Lower leg skin (tissue), 4 donors: ENCODE measurements around the gene MT2A. TPM values are rescaled to one million over a fixed set of nuclear protein-coding genes. Genes with fewer than 3 reads are reported as not detected.

ENCODE experiments used
- DNase-seq, 2 donors: peaks; one replicate each; pipeline ENCODE4 v3.0.0-alpha.2; 2019; ENCODE audit warnings: low spot score in 2 of 2
- H3K4me3 ChIP-seq: fragments of 200-600 bp; sonication (generic); 2 replicates; pipeline ENCODE4 v1.5.1; 2017; ENCODE audit warnings: mild to moderate bottlenecking, low read depth; ENCODE audit not compliant: poor library complexity, severe bottlenecking
- POLR2A ChIP-seq, 2 donors: fragments of 450-650 bp; IDR thresholded peaks; one replicate each; pipeline ENCODE4 v1.6.1; 2016 to 2017; ENCODE audit warnings: antibody characterized with exemption in 2 of 2, mild to moderate bottlenecking in 1 of 2, moderate library complexity in 1 of 2
- WGBS, 2 donors: methylation state at CpG; one replicate each; pipeline ENCODE4 v1.1.5; 2018; 5-methylcytosine and 5-hydroxymethylcytosine counted together
- intact Hi-C: fragments of 100-400 bp; cut with DNase I; formaldehyde crosslinking; loops from one replicate; pipeline ENCODE4 v1.15.0; 2023; ENCODE audit warnings: low total_unique reads
- total RNA-seq, 4 donors: library from RNA; depleted of rRNA; stranded (reverse); fragments of >200 nt; gene quantifications; one replicate each; pipeline ENCODE4 v1.1.0, GENCODE V29; 2016
- TF ChIP-seq, protein P1 (sequence below), 3 donors: fragments of 450-650 bp; IDR thresholded peaks; one replicate each; pipeline ENCODE4 v1.5.1; 2016; ENCODE audit warnings: antibody characterized with exemption in 3 of 3, mild to moderate bottlenecking in 3 of 3, moderate library complexity in 2 of 3

The MT2A gene
- total RNA-seq, 4 donors from 2014 or later = 35.8 to 190 (median 135) TPM

DNA sequence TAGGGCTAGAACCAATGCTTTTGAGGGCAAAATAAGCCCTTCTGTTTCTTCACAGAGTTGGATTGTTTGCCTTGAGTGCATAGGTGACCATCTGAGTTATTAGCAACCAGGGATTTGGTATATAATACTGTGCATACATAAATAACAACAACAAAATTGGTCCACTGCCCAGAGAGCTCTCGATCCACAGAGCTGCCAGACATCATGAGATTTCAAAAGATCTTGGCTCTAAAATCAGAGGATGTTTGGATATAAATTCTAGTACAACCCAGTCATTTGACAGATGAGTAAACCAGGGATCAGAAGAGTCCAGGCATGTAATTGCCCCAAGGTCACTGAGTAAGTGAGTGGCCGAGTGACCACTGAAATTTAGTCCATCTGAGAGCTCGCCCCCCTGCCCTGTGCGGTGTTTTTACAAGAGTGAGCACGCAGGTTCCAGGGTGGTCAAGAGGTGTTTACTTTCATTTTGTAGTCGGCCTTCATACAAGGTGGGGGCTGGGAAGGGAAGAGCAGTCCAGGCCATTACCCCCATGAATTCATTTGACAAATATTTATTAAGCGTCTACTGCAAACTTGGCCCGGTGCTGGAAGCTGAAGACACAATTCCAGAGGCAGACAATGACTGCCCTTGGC lies 1.8 kb upstream of the MT2A start:
- no peak for TF ChIP-seq POLR2A (IDR thresholded peaks at IDR 0.05)
- TF ChIP-seq, protein P1, sequence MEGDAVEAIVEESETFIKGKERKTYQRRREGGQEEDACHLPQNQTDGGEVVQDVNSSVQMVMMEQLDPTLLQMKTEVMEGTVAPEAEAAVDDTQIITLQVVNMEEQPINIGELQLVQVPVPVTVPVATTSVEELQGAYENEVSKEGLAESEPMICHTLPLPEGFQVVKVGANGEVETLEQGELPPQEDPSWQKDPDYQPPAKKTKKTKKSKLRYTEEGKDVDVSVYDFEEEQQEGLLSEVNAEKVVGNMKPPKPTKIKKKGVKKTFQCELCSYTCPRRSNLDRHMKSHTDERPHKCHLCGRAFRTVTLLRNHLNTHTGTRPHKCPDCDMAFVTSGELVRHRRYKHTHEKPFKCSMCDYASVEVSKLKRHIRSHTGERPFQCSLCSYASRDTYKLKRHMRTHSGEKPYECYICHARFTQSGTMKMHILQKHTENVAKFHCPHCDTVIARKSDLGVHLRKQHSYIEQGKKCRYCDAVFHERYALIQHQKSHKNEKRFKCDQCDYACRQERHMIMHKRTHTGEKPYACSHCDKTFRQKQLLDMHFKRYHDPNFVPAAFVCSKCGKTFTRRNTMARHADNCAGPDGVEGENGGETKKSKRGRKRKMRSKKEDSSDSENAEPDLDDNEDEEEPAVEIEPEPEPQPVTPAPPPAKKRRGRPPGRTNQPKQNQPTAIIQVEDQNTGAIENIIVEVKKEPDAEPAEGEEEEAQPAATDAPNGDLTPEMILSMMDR (IDR thresholded peaks at IDR 0.05) = no peak
- peak in 1 of 2 donors; percentile 78 for DNase-seq
- no peak overlapping the region for H3K4me3 ChIP-seq
- WGBS, 2 donors = 14 to 18% methylated on average over 8 of the region's 8 CpGs
- intact Hi-C loops = loop anchor here (10.0 kb wide), 2 partner anchors 78 to 92 kb away; partner anchors contain the start of gene MT1X

DNA sequence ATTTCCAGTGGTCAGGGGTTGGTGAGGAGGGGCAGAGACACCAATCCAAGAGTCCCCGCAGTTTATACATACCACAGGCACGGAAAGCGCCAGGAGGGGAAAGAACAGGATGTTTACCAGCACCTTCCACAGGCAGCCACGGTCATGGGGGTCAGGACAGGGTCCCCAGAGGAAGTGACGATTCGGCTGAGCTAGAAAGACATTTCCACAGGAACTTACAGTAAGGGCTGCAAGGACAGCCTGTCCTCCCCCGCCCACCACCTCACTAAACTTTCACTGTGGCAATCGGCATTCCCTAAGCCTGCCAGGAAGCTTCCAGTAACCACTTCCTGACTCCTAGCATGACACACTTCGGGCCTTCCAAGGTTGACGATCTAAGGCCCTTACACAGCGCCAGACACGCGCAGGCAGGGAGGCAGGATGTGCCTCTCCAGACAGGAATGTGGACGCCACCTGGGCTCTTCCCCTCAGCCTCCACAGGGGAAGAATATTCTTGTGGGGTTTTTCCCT lies 1.2 kb upstream of the MT2A start:
- DNase-seq = peak; percentile 91 to 98
- TF ChIP-seq, protein P1 (IDR thresholded peaks at IDR 0.05) = no peak
- no peak for TF ChIP-seq POLR2A (IDR thresholded peaks at IDR 0.05)
- intact Hi-C loops = loop anchor here (10.0 kb wide), 2 partner anchors 78 to 92 kb away; partner anchors contain the start of gene MT1X
- 7 to 13% methylated on average over 14 of the region's 14 CpGs for WGBS, 2 donors
- no peak overlapping the region for H3K4me3 ChIP-seq

DNA sequence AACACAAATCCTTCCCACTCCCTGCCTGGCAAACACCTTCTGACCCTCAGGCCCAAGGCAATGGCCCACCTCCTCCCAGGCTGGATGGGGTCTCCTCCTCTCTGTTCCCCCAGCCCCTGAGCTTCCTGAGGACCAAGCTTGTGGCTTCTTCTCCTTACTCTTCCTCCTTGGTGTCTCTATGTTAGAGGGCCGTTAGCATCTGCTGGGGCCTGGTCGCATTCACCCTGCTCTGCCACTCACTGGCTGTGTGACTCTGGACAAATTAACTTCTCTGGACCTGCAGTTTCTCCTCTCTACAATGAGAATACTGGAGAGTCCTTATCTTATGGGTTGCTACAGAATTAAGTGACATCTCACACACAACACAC lies 725 bp upstream of the MT2A start:
- intact Hi-C loops = loop anchor here (10.0 kb wide), 2 partner anchors 77 to 93 kb away; partner anchors contain the start of gene MT1X
- TF ChIP-seq POLR2A (IDR thresholded peaks at IDR 0.05) = no peak
- TF ChIP-seq, protein P1 (IDR thresholded peaks at IDR 0.05) = no peak
- DNase-seq = no peak
- WGBS, 2 donors = 22 to 35% methylated on average over 2 of the region's 2 CpGs
- no peak overlapping the region for H3K4me3 ChIP-seq

DNA sequence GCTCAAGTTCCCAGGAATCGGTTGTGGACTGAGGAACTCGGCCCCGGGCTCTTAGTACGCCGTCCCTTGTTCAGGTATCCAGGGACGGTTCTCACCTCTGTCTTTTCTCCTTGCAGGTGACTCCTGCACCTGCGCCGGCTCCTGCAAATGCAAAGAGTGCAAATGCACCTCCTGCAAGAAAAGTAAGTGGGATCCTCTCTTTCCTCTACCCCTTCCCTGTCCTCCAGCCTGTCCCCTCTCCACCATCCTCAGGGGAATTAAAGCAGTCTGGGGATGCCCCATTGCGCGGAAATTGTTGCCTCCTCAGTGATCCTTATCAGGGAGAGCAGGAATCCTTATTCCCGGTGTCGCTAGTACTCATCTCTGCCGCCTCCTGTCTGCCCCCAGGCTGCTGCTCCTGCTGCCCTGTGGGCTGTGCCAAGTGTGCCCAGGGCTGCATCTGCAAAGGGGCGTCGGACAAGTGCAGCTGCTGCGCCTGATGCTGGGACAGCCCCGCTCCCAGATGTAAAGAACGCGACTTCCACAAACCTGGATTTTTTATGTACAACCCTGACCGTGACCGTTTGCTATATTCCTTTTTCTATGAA lies 585 bp downstream of the MT2A start:
- intact Hi-C loops = loop anchor here (10.0 kb wide), 2 partner anchors 76 to 94 kb away; partner anchors contain the start of gene MT1X
- TF ChIP-seq, protein P1 (IDR thresholded peaks at IDR 0.05) = no peak
- no peak for TF ChIP-seq POLR2A (IDR thresholded peaks at IDR 0.05)
- no peak for DNase-seq
- WGBS, 2 donors = 0% methylated on average over 20 to 21 of the region's 21 CpGs
- H3K4me3 ChIP-seq = peak overlapping the region; percentile 67

DNA sequence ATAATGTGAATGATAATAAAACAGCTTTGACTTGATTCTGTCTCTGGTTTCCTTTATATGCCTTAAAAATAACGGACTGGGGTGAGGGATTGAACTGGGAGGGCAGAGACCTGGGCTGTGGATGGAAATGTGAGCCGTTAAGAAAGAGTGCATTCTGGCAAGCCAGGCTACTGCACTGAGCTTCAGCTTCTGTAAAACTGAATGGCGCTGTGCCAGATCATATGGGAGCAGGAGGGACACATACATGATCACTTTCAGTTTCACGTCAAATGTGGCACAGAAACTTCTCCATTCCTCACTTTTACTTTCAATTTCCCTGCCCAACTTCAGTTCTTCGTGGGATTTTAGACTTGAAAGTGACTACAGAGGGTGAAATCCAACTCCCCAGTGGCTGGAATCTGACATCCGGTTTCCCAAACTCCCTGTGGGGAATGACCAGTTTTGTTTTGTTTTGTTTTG lies 1.1 kb downstream of the MT2A start:
- WGBS, 2 donors = 0 to 1% methylated on average over 6 of the region's 6 CpGs
- TF ChIP-seq, protein P1 (IDR thresholded peaks at IDR 0.05) = no peak
- no peak for TF ChIP-seq POLR2A (IDR thresholded peaks at IDR 0.05)
- H3K4me3 ChIP-seq = peak overlapping the region; percentile 67
- peak in 1 of 2 donors; percentile 79 for DNase-seq
- intact Hi-C loops = loop anchor here (10.0 kb wide), 2 partner anchors 75 to 95 kb away; partner anchors contain the start of gene MT1X
